GM18951 (cell line): Measurements from ENCODE around the gene SLC30A2.
"Not testable (repeated sequence)": the region's sequence is repeated elsewhere in the genome, so short reads cannot be mapped to it uniquely, and the experiment has no call there.

Experiments used
- POLR2A ChIP-seq: IDR thresholded peaks from 4 replicates; pipeline ENCODE4 v1.6.1; 2011; ENCODE audit warnings: mild to moderate bottlenecking; ENCODE audit not compliant: insufficient read length, insufficient read depth; ENCODE audit errors: extremely low read depth
- in situ Hi-C: fragments of 300-500 bp; cut with MboI; formaldehyde crosslinking; loops from one replicate; pipeline ENCODE4 v1.12.0; 2022; ENCODE audit warnings: low sequenced_read_pairs, mixed read lengths, inconsistent platforms; ENCODE audit not compliant: unreplicated experiment

SLC30A2 gene

GRCh38 chr1:26045722-26046245 lies at the start of gene SLC30A2:
Gene SLC30A2 (minus strand): TSS chr1:26046118. CDS start chr1:26045896, 222 bp downstream.
- TF ChIP-seq POLR2A, result no peak
- in situ Hi-C loops, result no loop called here

- in situ Hi-C loops, result no loop called here
- no peak for TF ChIP-seq POLR2A
Observed at GRCh38 chr1:26094677-26095383, 48.9 kb upstream of the SLC30A2 start.

GRCh38 chr1:26094076-26094669 lies 48.3 kb upstream of the SLC30A2 start:
- TF ChIP-seq POLR2A, result no peak
- in situ Hi-C loops, result no loop called here

GRCh38 chr1:26093569-26093968 lies 47.7 kb upstream of the SLC30A2 start:
- in situ Hi-C loops, result not testable (repeated sequence)

- no peak for TF ChIP-seq POLR2A
Observed at GRCh38 chr1:26092422-26092821, 46.5 kb upstream of the SLC30A2 start.

GRCh38 chr1:26090893-26091292 lies 45.0 kb upstream of the SLC30A2 start:
- no peak for TF ChIP-seq POLR2A

More at GRCh38 chr1:26092422-26092821, 46.5 kb upstream of the SLC30A2 start:
- in situ Hi-C loops, result no loop called here

GRCh38 chr1:26089125-26089524 lies 43.2 kb upstream of the SLC30A2 start:
- TF ChIP-seq POLR2A, result no peak
- in situ Hi-C loops, result no loop called here

More at GRCh38 chr1:26090893-26091292, 45.0 kb upstream of the SLC30A2 start:
- in situ Hi-C loops, result no loop called here

GRCh38 chr1:26084844-26085243 lies 38.9 kb upstream of the SLC30A2 start:
- no peak for TF ChIP-seq POLR2A
- in situ Hi-C loops, result no loop called here

GRCh38 chr1:26084091-26084561 lies 38.2 kb upstream of the SLC30A2 start:
- no peak for TF ChIP-seq POLR2A
- in situ Hi-C loops, result no loop called here

GRCh38 chr1:26083208-26083607 lies 37.3 kb upstream of the SLC30A2 start:
- no peak for TF ChIP-seq POLR2A
- in situ Hi-C loops, result no loop called here

GRCh38 chr1:26082020-26082350 lies 36.1 kb upstream of the SLC30A2 start:
- no peak for TF ChIP-seq POLR2A
- in situ Hi-C loops, result no loop called here

- in situ Hi-C loops, result no loop called here
Observed at GRCh38 chr1:26081267-26082019, 35.5 kb upstream of the SLC30A2 start.

More at GRCh38 chr1:26081267-26082019, 35.5 kb upstream of the SLC30A2 start:
- no peak for TF ChIP-seq POLR2A
